Measurements from ENCODE around the gene ITGB4.
A peak's percentile ranks its signal among the peaks of the same experiment; 100 is the strongest.

Gene ITGB4

DNA sequence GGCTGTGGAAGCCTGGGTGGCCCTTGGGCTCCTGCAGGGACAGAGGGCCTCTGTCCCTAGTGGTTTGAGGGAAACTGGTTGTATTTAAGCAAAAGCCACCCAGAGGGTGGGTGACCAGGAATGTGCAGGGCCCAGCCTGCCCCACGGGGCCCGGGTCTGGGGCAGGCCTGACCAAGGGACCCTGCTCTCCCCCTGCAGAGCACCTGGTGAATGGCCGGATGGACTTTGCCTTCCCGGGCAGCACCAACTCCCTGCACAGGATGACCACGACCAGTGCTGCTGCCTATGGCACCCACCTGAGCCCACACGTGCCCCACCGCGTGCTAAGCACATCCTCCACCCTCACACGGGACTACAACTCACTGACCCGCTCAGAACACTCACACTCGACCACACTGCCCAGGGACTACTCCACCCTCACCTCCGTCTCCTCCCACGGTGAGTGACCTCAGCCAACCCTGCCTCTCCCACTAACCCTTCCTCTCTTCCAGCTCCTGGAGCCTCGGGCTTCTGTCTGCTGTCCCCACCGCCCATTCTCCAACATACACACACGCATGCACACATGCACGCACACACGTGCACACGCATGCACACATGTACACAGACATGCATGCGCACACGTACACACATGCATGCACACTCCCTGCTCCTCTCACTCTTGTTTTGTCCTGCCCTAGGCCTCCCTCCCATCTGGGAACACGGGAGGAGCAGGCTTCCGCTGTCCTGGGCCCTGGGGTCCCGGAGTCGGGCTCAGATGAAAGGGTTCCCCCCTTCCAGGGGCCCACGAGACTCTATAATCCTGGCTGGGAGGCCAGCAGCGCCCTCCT is 33.3 kb downstream of the ITGB4 start:
- 88% methylated on average over 26 of the region's 27 CpGs for WGBS (ENCODE audit: insufficient coverage)
- Histone ChIP-seq H3K27ac (ENCODE audit: insufficient read depth in 1 of 2, low read depth in 1 of 2, low read length in 2 of 2, poor library complexity in 1 of 2, severe bottlenecking in 2 of 2) (peak overlapping the region in 1 of 2 experiments; percentile 14), H3K36me3 (ENCODE audit: control insufficient read depth in 4 of 4, insufficient read depth in 4 of 4, low read length in 3 of 4) (peaks cover 0 to 10% (median 6%) of the 10 kb centered on the region in 4 experiments), H3K4me1 (ENCODE audit: control extremely low read depth in 1 of 4, control insufficient read depth in 4 of 4, insufficient read depth in 4 of 4, low read length in 3 of 4) (peaks cover 0 to 23% (median 21%) of the 10 kb centered on the region in 4 experiments), H3K27me3 (replicated peaks in 2 of 5; ENCODE audit: control insufficient read depth in 4 of 5, insufficient read depth in 5 of 5, low read length in 4 of 5) (no peaks in the 10 kb centered on the region), H3K4me3 (ENCODE audit: control insufficient read depth in 1 of 7, extremely low read depth in 1 of 7, insufficient read depth in 4 of 7, low read depth in 2 of 7, low read length in 6 of 7) (peak overlapping the region in 2 of 7 experiments; percentile 59 to 60), H3K9me3 (ENCODE audit: control extremely low read depth in 1 of 5, control insufficient read depth in 4 of 5, insufficient read depth in 2 of 5, low read depth in 1 of 5, low read length in 4 of 5) (no peaks in the 10 kb centered on the region)
- POLR2A ChIA-PET: no interaction called here
- no peak for DNase-seq
- CTCF ChIA-PET: interaction anchor here (1.1 to 4.8 kb wide), 14 partner anchors 9 to 152 kb away, joined by 3 to 67 read pairs (median 6); partner anchors contain the start of gene GALK1

DNA sequence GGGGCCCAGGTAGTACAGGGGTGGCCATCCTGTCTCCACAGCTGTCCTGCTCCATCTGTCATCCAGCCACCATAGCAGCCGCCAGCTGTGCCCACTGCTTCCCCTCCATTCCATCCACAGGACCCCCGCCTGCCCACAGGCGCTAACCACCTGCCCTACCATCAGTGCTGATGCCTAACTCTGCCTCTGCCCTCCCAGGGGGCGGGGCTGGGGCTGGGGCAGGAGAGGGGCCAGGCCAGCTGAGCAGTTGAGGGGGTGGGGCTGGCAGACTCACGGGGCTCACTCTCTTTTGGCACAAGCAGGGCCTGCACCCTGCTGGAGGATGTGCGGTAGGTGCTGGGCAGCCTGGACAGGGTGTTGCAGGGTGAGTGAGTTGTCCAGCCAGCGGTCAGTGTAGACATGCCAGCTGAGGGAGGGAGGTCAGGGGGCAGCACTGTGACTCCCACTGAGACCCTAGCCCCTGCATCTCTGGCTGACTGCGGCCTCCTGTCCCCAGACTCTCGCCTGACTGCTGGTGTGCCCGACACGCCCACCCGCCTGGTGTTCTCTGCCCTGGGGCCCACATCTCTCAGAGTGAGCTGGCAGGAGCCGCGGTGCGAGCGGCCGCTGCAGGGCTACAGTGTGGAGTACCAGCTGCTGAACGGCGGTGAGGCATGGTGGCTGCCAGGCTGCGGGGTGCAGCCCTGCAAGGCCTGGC is 34.1 kb downstream of the ITGB4 start:
- peaks cover 0 to 11% (median 8%) of the 10 kb centered on the region in 4 experiments for H3K36me3 ChIP-seq (ENCODE audit: control insufficient read depth in 4 of 4, insufficient read depth in 4 of 4, low read length in 3 of 4)
- 88% methylated on average over 17 of the region's 20 CpGs for WGBS (ENCODE audit: insufficient coverage)
- H3K4me3 ChIP-seq (ENCODE audit: control insufficient read depth in 1 of 7, extremely low read depth in 1 of 7, insufficient read depth in 4 of 7, low read depth in 2 of 7, low read length in 6 of 7): no peak overlapping the region
- H3K9me3 ChIP-seq (ENCODE audit: control extremely low read depth in 1 of 5, control insufficient read depth in 4 of 5, insufficient read depth in 2 of 5, low read depth in 1 of 5, low read length in 4 of 5): no peaks in the 10 kb centered on the region
- peak in 1 of 3 donors; percentile 42 for DNase-seq
- H3K4me1 ChIP-seq (ENCODE audit: control extremely low read depth in 1 of 4, control insufficient read depth in 4 of 4, insufficient read depth in 4 of 4, low read length in 3 of 4): peaks cover 0 to 23% (median 16%) of the 10 kb centered on the region in 4 experiments
- POLR2A ChIA-PET: no interaction called here
- CTCF ChIA-PET: interaction anchor here (1.1 to 4.8 kb wide), 5 partner anchors 8 to 89 kb away, joined by 3 to 67 read pairs (median 4); partner anchors contain the start of genes GALK1, RECQL5 and SAP30BP
- no peaks in the 10 kb centered on the region for H3K27me3 ChIP-seq (replicated peaks in 2 of 5; ENCODE audit: control insufficient read depth in 4 of 5, insufficient read depth in 5 of 5, low read length in 4 of 5)
- no peak overlapping the region for H3K27ac ChIP-seq (ENCODE audit: insufficient read depth in 1 of 2, low read depth in 1 of 2, low read length in 2 of 2, poor library complexity in 1 of 2, severe bottlenecking in 2 of 2)

DNA sequence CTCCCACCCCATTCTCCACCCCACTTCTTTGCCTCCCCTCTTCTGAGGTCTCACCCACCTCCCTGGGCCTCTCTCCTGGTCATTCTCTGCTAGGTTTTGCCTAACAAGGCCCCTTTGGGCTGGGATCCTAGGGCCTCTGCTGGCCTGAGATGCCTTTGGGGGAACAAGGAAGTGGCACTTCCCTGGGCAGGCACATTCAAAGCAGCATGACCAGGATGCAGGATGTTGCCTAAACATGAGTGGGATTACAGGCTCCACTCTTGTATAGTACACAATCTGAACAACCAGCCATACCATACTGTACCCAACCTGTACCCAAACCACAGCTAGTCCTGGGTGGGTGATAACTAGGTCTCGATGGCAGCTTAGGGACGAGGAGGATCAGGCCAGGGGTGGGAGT is 34.7 kb downstream of the ITGB4 start:
- H3K4me1 ChIP-seq (ENCODE audit: control extremely low read depth in 1 of 4, control insufficient read depth in 4 of 4, insufficient read depth in 4 of 4, low read length in 3 of 4): peaks cover 0 to 23% (median 16%) of the 10 kb centered on the region in 4 experiments
- peaks cover 0 to 11% (median 8%) of the 10 kb centered on the region in 4 experiments for H3K36me3 ChIP-seq (ENCODE audit: control insufficient read depth in 4 of 4, insufficient read depth in 4 of 4, low read length in 3 of 4)
- no peaks in the 10 kb centered on the region for H3K9me3 ChIP-seq (ENCODE audit: control extremely low read depth in 1 of 5, control insufficient read depth in 4 of 5, insufficient read depth in 2 of 5, low read depth in 1 of 5, low read length in 4 of 5)
- H3K27ac ChIP-seq (ENCODE audit: insufficient read depth in 1 of 2, low read depth in 1 of 2, low read length in 2 of 2, poor library complexity in 1 of 2, severe bottlenecking in 2 of 2): no peak overlapping the region
- POLR2A ChIA-PET: no interaction called here
- CTCF ChIA-PET: interaction anchor here (1.5 to 4.8 kb wide), 2 partner anchors 8 to 89 kb away, joined by 3 to 67 read pairs; partner anchors contain the start of genes GALK1, RECQL5 and SAP30BP
- 100% methylated on average over 1 of the region's 2 CpGs for WGBS (ENCODE audit: insufficient coverage)
- H3K27me3 ChIP-seq (replicated peaks in 2 of 5; ENCODE audit: control insufficient read depth in 4 of 5, insufficient read depth in 5 of 5, low read length in 4 of 5): no peaks in the 10 kb centered on the region
- DNase-seq: no peak
- no peak overlapping the region for H3K4me3 ChIP-seq (ENCODE audit: control insufficient read depth in 1 of 7, extremely low read depth in 1 of 7, insufficient read depth in 4 of 7, low read depth in 2 of 7, low read length in 6 of 7)

GRCh38 chr17:75756451-75757085 is 35.3 kb downstream of the ITGB4 start:
- Histone ChIP-seq H3K9me3 (ENCODE audit: control extremely low read depth in 1 of 5, control insufficient read depth in 4 of 5, insufficient read depth in 2 of 5, low read depth in 1 of 5, low read length in 4 of 5) (no peaks in the 10 kb centered on the region), H3K4me1 (ENCODE audit: control extremely low read depth in 1 of 4, control insufficient read depth in 4 of 4, insufficient read depth in 4 of 4, low read length in 3 of 4) (peaks cover 0 to 23% (median 16%) of the 10 kb centered on the region in 4 experiments), H3K36me3 (ENCODE audit: control insufficient read depth in 4 of 4, insufficient read depth in 4 of 4, low read length in 3 of 4) (peaks cover 0 to 11% (median 8%) of the 10 kb centered on the region in 4 experiments), H3K27me3 (replicated peaks in 2 of 5; ENCODE audit: control insufficient read depth in 4 of 5, insufficient read depth in 5 of 5, low read length in 4 of 5) (no peaks in the 10 kb centered on the region), H3K4me3 (ENCODE audit: control insufficient read depth in 1 of 7, extremely low read depth in 1 of 7, insufficient read depth in 4 of 7, low read depth in 2 of 7, low read length in 6 of 7) (no peak overlapping the region), H3K27ac (ENCODE audit: insufficient read depth in 1 of 2, low read depth in 1 of 2, low read length in 2 of 2, poor library complexity in 1 of 2, severe bottlenecking in 2 of 2) (no peak overlapping the region)
- ChIA-PET CTCF (interaction anchor here (1.1 to 4.8 kb wide), 3 partner anchors 7 to 116 kb away, joined by 3 to 67 read pairs (median 3); partner anchors contain the start of genes GALK1, RECQL5 and SAP30BP), POLR2A (interaction anchor here (0.5 kb wide), 1 partner anchor 29 kb away, joined by 3 read pairs; no protein-coding TSS in a partner anchor)
- DNase-seq: no peak
- 94% methylated on average over 22 of the region's 29 CpGs for WGBS (ENCODE audit: insufficient coverage)

GRCh38 chr17:75757086-75757681 is 35.9 kb downstream of the ITGB4 start:
- H3K27ac ChIP-seq (ENCODE audit: insufficient read depth in 1 of 2, low read depth in 1 of 2, low read length in 2 of 2, poor library complexity in 1 of 2, severe bottlenecking in 2 of 2): no peak overlapping the region
- H3K9me3 ChIP-seq (ENCODE audit: control extremely low read depth in 1 of 5, control insufficient read depth in 4 of 5, insufficient read depth in 2 of 5, low read depth in 1 of 5, low read length in 4 of 5): no peaks in the 10 kb centered on the region
- H3K36me3 ChIP-seq (ENCODE audit: control insufficient read depth in 4 of 4, insufficient read depth in 4 of 4, low read length in 3 of 4): peaks cover 0 to 11% (median 8%) of the 10 kb centered on the region in 4 experiments
- ChIA-PET CTCF (interaction anchor here (0.7 to 1.1 kb wide), 3 partner anchors 9 to 124 kb away, joined by 3 to 4 read pairs (median 3); partner anchors contain the start of gene SMIM5), POLR2A (no interaction called here)
- peaks cover 0 to 23% (median 16%) of the 10 kb centered on the region in 4 experiments for H3K4me1 ChIP-seq (ENCODE audit: control extremely low read depth in 1 of 4, control insufficient read depth in 4 of 4, insufficient read depth in 4 of 4, low read length in 3 of 4)
- no peak for DNase-seq
- H3K27me3 ChIP-seq (replicated peaks in 2 of 5; ENCODE audit: control insufficient read depth in 4 of 5, insufficient read depth in 5 of 5, low read length in 4 of 5): no peaks in the 10 kb centered on the region
- 87% methylated on average over 12 of the region's 21 CpGs for WGBS (ENCODE audit: insufficient coverage)
- no peak overlapping the region for H3K4me3 ChIP-seq (ENCODE audit: control insufficient read depth in 1 of 7, extremely low read depth in 1 of 7, insufficient read depth in 4 of 7, low read depth in 2 of 7, low read length in 6 of 7)

GRCh38 chr17:75758131-75758905 is 37.1 kb downstream of the ITGB4 start:
- POLR2A ChIA-PET: no interaction called here
- Histone ChIP-seq H3K27ac (ENCODE audit: insufficient read depth in 1 of 2, low read depth in 1 of 2, low read length in 2 of 2, poor library complexity in 1 of 2, severe bottlenecking in 2 of 2) (no peak overlapping the region), H3K9me3 (ENCODE audit: control extremely low read depth in 1 of 5, control insufficient read depth in 4 of 5, insufficient read depth in 2 of 5, low read depth in 1 of 5, low read length in 4 of 5) (no peaks in the 10 kb centered on the region), H3K4me3 (ENCODE audit: control insufficient read depth in 1 of 7, extremely low read depth in 1 of 7, insufficient read depth in 4 of 7, low read depth in 2 of 7, low read length in 6 of 7) (no peak overlapping the region), H3K4me1 (ENCODE audit: control extremely low read depth in 1 of 4, control insufficient read depth in 4 of 4, insufficient read depth in 4 of 4, low read length in 3 of 4) (peaks cover 0 to 21% (median 14%) of the 10 kb centered on the region in 4 experiments), H3K27me3 (replicated peaks in 2 of 5; ENCODE audit: control insufficient read depth in 4 of 5, insufficient read depth in 5 of 5, low read length in 4 of 5) (no peaks in the 10 kb centered on the region), H3K36me3 (ENCODE audit: control insufficient read depth in 4 of 4, insufficient read depth in 4 of 4, low read length in 3 of 4) (peaks cover 0 to 19% (median 12%) of the 10 kb centered on the region in 4 experiments)
- 97% methylated on average over 38 of the region's 41 CpGs for WGBS (ENCODE audit: insufficient coverage)
- CTCF ChIA-PET: interaction anchor here (0.7 to 1.1 kb wide), 3 partner anchors 10 to 125 kb away, joined by 3 to 4 read pairs (median 3); partner anchors contain the start of gene SMIM5
- DNase-seq: no peak

Data from common myeloid progenitor, CD34-positive (primary cell).